ENCODE results near the gene ST6GAL1.

DNA sequence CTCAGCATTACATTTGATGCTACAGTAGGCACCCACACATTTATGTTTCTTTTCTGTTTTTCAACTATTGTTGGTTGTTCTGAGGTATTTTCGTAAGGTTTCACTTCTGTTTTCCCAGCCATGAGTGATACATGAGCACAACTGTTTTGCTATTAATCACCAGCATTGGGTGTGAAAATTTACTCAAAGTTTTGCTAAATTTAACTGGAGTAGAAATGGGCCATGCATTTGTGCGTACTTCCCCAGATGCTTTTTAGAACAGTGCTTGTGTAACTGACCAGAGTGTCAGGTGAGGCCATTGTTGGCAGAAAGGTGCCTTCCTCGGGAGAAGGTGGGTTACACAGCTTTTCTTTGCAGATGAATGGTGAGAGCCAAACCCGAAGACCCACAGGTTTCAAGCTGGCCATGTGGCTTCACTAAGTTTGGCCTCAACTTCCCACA is 70.4 kb downstream of the ST6GAL1 start:
- TF ChIP-seq, protein P1, sequence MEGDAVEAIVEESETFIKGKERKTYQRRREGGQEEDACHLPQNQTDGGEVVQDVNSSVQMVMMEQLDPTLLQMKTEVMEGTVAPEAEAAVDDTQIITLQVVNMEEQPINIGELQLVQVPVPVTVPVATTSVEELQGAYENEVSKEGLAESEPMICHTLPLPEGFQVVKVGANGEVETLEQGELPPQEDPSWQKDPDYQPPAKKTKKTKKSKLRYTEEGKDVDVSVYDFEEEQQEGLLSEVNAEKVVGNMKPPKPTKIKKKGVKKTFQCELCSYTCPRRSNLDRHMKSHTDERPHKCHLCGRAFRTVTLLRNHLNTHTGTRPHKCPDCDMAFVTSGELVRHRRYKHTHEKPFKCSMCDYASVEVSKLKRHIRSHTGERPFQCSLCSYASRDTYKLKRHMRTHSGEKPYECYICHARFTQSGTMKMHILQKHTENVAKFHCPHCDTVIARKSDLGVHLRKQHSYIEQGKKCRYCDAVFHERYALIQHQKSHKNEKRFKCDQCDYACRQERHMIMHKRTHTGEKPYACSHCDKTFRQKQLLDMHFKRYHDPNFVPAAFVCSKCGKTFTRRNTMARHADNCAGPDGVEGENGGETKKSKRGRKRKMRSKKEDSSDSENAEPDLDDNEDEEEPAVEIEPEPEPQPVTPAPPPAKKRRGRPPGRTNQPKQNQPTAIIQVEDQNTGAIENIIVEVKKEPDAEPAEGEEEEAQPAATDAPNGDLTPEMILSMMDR (IDR thresholded peaks at IDR 0.05) = no peak
- no peak for TF ChIP-seq ZFX (IDR thresholded peaks at IDR 0.05; ENCODE audit: borderline replicate concordance)
